ENCODE results near the gene RAC3. TPM values are rescaled to one million over a fixed set of nuclear protein-coding genes. Genes with fewer than 3 reads are reported as not detected.

RAC3 gene
- total RNA-seq, 1 experiment from 2014 or later, result 84.8 TPM

DNA sequence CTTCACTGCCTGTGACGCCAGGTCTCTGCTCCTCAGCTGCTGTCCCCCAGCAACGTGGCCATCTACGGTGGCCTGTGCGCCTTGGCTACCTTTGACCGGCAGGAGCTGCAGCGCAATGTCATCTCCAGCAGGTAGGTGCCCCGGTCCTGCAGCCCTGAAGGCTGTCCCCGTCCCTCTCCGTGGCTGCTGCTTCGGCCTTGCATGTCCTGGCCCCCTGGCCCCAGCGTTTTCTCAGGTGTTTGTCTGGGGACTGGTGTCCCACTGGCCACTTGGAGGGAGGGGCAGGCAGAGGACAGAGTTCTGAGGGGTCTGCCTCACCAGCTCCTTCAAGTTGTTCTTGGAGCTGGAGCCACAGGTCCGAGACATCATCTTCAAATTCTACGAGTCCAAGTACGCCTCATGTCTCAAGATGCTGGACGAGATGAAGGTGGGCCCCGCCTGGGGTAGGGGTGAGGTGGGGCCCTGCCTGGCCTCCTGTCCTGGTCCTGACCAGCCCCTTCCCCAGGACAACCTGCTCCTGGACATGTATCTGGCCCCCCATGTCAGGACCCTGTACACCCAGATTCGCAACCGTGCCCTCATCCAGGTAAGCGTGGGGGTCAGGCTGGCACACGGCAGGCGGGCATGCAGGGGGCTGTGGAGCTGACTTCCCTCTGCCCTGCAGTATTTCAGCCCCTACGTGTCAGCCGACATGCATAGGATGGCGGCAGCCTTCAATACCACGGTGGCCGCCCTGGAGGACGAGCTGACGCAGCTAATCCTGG is 24.7 kb downstream of the RAC3 start:
- H3K18ac ChIP-seq (ENCODE audit: insufficient read length, low read depth, low read length), result no peak overlapping the region
- no peak overlapping the region for H3K56ac ChIP-seq (ENCODE audit: insufficient read length, low read depth, low read length)
- no peaks in the 10 kb centered on the region for H3K27me3 ChIP-seq (ENCODE audit: insufficient read depth, low read length)
- WGBS (ENCODE audit: extremely low coverage, insufficient read length, low lambda C conversion rate), result no CpG with 5 or more reads among the region's 28 CpGs
- H2BK5ac ChIP-seq (ENCODE audit: insufficient read length, low read length), result no peak overlapping the region
- H4K5ac ChIP-seq (ENCODE audit: insufficient read length, low read depth, low read length), result no peak overlapping the region
- no peaks in the 10 kb centered on the region for H3K9me3 Mint-ChIP-seq
- H3K79me2 ChIP-seq (ENCODE audit: insufficient read depth, low read length), result no peaks in the 10 kb centered on the region
- no peaks in the 10 kb centered on the region for H3K4me1 ChIP-seq (ENCODE audit: insufficient read depth, low read length)
- H3K4me1 Mint-ChIP-seq, result peaks cover 0 to 9% of the 10 kb centered on the region in 2 experiments; a peak in 2 of 4 replicates
- no peak overlapping the region for H3K9ac ChIP-seq (ENCODE audit: extremely low read depth, insufficient read length, low read length)
- no peak overlapping the region for H4K8ac ChIP-seq (replicated peaks; ENCODE audit: insufficient read length, low read depth, low read length)
- H3K14ac ChIP-seq (ENCODE audit: insufficient read depth, low read length), result no peak overlapping the region; the same call in 1 of the 2 replicates
- TF ChIP-seq, protein P1, sequence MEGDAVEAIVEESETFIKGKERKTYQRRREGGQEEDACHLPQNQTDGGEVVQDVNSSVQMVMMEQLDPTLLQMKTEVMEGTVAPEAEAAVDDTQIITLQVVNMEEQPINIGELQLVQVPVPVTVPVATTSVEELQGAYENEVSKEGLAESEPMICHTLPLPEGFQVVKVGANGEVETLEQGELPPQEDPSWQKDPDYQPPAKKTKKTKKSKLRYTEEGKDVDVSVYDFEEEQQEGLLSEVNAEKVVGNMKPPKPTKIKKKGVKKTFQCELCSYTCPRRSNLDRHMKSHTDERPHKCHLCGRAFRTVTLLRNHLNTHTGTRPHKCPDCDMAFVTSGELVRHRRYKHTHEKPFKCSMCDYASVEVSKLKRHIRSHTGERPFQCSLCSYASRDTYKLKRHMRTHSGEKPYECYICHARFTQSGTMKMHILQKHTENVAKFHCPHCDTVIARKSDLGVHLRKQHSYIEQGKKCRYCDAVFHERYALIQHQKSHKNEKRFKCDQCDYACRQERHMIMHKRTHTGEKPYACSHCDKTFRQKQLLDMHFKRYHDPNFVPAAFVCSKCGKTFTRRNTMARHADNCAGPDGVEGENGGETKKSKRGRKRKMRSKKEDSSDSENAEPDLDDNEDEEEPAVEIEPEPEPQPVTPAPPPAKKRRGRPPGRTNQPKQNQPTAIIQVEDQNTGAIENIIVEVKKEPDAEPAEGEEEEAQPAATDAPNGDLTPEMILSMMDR (conservative IDR thresholded peaks at IDR 0.05), result no peak
- H4K91ac ChIP-seq (ENCODE audit: insufficient read length, low read depth, low read length), result no peak overlapping the region
- no peak overlapping the region for H3K27ac Mint-ChIP-seq
- no peak overlapping the region for H2BK120ac ChIP-seq (ENCODE audit: low read depth, low read length, poor library complexity, severe bottlenecking)
- DNase-seq, result no peak
- peaks cover 6 to 46% (median 43%) of the 10 kb centered on the region in 3 experiments for H3K36me3 Mint-ChIP-seq (ENCODE audit: insufficient read depth in 1 of 3, low read depth in 3 of 3)
- no peak overlapping the region for H3K23ac ChIP-seq (ENCODE audit: insufficient read length, low read depth, low read length)
- H3K79me1 ChIP-seq (ENCODE audit: insufficient read depth, low read depth, low read length, poor library complexity, severe bottlenecking), result peaks cover 2% of the 10 kb centered on the region
- no peaks in the 10 kb centered on the region for H3K23me2 ChIP-seq (ENCODE audit: insufficient read length, low read depth, low read length, poor library complexity, severe bottlenecking)
- H3T11ph ChIP-seq (ENCODE audit: low read length), result no peak overlapping the region
- no peak overlapping the region for H3K4me2 ChIP-seq (ENCODE audit: insufficient read depth, insufficient read length, low read length)
- H2AK5ac ChIP-seq (ENCODE audit: insufficient read length, low read length), result no peak overlapping the region
- H3K27ac ChIP-seq (ENCODE audit: insufficient read length, low read depth, low read length), result no peak overlapping the region
- H2BK15ac ChIP-seq (ENCODE audit: low read depth, low read length), result no peak overlapping the region
- peaks cover 3% of the 10 kb centered on the region for H4K20me1 ChIP-seq (ENCODE audit: control insufficient read depth, insufficient read depth, insufficient read length)
- H2BK12ac ChIP-seq (ENCODE audit: insufficient read length, low read depth, low read length), result no peak overlapping the region
- no peaks in the 10 kb centered on the region for H3K9me3 ChIP-seq (ENCODE audit: control insufficient read depth, low read depth, low read length)
- no peak overlapping the region for H3K4ac ChIP-seq (ENCODE audit: low read depth, low read length)
- H3K27me3 Mint-ChIP-seq (ENCODE audit: low read depth), result no peaks in the 10 kb centered on the region
- no peak overlapping the region for H2BK20ac ChIP-seq (ENCODE audit: low read depth, low read length, poor library complexity, severe bottlenecking)
- no peak overlapping the region; a peak in 1 of 5 replicates for H3K4me3 Mint-ChIP-seq
- H2AFZ ChIP-seq (ENCODE audit: low read length), result no peak overlapping the region

Measured in H9 (cell line).